ENCODE measurements around the gene ANKS1A.

ANKS1A gene

DNA sequence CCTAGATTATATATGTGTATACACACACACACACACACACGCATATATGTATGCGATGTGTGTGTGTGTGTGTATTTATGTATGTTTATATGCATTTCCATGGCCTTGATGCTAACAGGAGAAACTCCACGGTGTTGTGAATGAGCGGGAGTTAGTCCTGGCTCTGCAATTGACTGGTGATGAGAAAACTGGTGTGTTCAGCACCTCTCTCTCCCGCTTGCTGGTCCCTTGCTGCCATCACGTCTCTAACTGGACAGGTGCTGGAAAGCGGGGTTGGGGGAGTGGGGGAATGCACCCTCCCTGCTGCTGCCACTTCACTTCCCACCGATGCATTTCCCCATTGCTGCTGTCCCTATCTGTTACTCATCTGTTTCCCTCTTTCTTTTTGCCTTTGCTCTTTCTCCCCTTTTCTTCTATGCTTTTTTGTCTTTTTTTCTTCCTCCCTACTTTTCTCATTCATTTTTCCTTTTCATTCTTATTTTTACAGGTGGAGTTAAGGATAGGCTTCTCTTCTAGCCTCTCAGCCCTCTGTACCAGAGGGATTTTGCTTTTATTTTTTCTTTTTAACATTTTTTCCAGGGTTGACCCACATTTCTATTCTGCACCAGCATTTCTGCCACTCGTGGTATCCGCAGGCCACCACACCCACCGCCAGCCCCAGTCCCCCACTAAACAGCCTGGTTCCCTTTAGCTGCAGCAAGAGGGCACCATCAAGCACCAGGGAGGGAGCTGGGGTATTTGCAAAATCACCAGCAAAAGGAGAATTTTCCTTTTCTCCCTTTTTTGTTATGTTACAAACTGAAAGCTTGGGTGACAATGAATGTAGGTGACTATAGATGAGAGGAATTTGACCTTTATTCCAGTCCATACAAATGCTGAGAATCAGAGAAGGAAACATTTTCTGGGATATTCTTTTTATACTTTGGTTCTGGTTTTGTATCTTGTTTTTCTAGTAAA is 136.5 kb downstream of the ANKS1A start:
- DNase-seq, result no peak

DNA sequence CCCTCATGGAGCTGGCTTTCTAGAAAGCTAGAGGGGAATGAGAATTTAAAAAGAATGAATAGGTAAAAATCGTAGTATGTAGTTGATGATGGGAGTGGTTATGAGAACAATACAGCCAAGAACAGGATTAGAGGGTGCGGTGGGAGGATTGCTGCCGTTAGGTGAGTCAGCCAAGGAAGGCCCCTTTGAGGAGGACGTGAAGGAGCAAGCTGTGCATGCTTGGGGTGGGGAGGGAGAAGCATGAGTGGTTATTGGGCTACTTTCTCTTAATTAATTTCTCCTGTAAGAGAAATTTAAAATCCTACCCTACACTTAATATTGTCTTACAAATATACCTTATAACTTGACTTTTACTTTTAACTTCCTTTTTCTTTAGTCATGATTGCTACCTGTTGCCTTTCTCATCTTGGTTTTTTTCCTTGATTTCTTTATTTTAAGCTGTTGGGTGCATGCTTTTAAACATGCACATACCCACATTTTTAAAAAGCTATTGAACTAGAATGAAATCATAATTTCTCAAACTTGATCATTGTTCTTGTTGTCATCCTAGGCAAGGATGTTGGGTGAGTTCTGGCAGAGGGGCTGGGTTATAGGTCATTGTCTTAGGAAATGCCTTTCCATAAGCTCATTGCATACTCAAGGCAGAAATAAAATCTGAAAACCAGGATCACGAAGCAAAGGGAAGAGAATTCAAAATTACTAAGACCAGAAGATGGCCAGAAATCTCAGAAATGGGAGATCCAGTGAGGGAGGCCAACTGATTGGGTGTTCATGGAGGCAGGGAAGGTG is 137.6 kb downstream of the ANKS1A start:
- DNase-seq, result no peak

DNA sequence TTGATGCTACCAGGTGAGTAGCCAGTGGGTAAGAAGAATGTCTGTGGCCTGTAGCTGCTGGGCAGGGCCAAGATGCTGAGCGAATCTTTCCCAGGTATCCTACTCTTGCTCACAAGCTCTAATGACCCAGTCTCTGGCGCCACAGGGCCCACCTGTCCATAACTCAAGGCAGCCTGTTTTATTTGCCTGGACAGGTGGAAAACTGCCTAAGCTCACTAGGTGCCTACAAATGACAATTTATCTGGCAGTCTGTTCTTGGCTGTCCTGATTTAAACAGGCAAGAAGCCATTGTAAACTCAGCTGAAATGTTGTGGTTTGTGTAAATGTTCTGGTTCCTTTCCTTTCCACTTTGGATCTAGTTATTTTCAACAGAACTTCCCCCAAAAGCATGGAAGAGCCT is 138.8 kb downstream of the ANKS1A start:
- no peak for DNase-seq

DNA sequence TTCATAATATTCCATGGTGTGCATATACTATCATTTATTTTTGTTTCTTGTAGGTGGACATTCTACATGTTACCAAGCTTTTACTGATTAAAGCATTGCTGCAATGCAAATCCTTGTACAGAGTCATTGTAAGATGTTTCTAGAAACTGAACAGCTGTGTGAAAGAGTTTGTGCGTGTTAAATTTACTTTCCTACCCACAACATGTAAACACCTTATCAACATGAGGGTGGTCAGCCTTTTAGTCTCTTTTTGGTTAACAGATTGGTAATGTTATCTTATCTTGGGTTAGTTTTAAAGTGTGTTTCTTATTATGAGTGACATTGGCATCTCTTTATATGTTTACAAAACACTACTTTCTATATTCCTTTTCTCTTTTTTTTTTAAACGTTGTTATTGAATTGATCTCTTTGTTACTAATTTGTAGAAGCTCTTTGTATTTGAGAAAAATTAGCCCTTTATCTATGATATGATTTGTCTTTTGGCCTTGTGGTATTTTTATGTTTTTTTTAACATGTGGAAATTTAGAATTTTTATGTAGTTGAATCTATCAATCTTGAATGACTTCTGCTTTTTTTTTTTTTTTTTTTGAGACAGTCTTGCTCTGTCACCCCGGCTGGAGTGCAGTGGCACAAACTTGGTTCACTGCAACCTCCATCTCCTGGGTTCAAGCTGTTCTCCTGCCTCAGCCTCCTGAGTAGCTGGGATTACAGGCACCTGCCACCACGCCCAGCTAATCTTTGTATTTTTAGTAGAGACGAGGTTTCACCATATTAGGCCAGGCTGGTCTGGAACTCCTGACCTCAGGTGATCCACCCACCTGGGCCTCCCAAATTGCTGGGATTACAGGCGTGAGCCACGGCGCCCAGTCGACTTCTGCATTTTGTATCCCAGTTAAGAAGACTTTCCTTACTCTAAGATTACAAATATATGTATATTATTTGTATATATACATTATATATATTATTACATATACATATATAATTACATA is 140.0 kb downstream of the ANKS1A start:
- no peak for DNase-seq

- no peak for DNase-seq
Measured at GRCh38 chr6:35030099-35030498, 141.0 kb downstream of the ANKS1A start.

DNA sequence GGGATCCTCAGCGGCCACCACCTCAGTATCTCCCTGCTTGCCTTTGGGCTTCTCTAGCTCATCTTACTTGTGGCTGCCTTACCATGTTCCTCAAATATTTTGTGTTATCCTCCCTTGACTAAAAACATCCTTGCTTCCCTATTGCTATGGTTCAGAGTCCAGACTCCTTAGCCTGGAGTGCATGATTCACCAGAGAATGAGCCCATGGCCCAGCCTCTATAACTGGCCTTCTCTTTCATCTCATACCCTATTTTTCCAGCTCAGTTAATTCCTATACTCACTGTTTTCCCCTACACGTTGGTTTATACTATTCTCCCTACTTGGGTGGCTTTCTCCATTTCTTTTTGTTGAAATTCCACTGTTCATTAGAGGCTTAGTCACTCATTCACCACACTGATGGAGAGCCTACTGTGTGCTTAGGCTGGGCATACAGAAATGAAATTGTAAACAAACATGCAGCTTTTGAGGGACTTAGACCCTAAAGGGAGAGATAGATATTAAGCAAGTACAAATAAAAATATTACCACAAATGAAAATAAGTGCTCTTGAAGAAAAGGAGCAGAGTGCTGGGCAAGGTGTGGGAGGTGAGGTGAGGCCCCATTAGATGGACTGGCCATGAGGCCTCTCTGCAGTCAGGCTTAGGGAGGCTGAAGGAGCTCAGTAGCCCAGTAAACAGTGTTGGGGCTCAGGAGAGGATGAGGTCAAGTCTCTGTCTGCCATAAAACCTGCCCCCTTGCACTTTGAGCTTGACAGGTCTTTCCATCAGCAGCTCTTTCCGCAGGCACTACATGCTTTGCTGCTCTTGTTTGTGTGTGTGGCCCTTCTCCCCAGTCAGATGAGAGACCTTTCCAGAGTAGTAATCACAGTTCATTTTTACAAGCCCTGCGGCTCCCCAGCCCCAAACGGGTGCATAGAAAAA is 142.8 kb downstream of the ANKS1A start:
- no peak for DNase-seq

DNA sequence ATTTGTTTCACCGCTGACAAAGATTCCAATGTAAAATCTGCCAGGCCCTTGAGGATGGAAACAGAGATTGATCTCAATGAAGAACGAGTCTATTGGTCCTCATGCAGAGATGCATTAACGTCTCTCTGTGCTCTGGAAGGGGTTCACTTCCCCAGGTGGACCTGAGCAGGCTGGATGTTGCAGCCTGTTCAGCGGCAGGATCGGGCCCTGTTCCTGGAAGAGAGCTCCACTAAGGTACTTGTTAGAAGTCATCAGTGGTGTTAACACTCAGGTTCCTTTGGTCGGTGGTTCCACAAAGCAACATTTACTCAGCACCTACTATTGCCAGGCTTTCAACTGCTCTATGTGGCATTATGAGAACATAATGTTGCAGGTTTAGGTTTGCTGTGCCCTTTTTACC is 144.6 kb downstream of the ANKS1A start:
- no peak for DNase-seq

- no peak for DNase-seq
Measured at GRCh38 chr6:35034411-35035191, 145.5 kb downstream of the ANKS1A start.

DNA sequence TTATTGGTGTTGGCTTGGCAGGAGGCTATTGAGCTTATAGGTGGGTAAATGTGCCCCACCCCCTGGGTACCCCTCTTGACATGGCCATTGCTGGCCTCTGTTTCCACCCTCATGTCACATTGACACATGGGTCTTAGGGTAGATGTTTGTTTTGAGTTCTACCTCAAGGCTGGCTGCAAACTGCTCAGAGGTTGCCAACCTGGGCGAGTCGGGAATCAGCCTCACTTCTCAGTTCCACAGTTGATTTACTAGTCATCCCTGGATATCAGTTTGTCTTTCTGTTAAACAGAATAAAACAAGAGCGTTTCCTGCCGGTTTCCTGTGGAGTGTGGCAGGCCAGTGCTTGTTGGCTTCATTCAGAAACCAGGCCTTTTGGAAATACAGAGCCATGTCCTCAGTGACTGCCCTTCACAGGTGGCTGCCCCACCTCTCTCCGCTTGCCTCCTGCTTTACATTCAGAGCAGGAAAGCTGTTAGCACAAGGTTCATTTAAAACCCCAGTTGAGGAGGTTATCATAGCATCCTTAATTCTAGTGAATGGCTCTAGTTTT is 146.5 kb downstream of the ANKS1A start:
- DNase-seq, result no peak

- no peak for DNase-seq
Measured at GRCh38 chr6:35036059-35036827, 147.2 kb downstream of the ANKS1A start.

DNA sequence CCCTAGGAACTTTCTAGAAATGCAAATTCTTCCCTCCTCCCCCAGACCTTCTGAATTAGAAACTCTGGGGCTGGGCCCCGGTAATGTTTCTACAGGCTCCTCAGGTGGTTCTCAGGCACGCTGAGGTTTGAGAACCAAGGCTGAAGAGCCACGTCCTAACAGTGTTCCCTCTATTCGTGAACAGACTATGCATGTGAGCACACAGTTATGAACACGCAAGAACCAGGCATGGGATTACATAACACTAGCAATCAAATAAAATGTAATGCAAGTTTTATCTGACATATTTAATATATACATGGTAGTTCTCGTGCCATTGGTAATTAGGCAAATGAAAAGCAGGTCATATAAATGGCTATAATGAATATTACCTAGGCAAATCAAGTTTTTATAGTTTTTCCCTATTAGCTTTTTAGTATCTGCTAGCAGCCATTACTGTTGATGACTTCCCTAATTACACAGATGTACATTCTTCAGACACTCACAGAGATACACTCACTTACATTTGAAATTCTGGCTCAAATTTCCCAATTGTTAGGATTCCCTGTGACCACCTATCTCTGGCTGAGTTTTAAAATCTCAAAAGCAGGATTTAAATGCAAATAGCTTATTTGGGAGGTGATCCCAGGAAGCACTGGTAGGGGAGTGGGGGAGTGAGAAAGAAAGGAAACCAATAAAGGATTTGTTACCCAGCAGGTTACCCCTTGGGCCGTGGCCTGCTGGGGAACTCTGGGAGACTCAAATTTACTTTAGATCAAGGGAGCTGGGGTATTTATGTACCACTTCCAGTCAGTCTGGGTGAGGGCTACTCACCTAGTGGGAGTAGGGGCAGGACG is 148.0 kb downstream of the ANKS1A start:
- DNase-seq, result no peak

DNA sequence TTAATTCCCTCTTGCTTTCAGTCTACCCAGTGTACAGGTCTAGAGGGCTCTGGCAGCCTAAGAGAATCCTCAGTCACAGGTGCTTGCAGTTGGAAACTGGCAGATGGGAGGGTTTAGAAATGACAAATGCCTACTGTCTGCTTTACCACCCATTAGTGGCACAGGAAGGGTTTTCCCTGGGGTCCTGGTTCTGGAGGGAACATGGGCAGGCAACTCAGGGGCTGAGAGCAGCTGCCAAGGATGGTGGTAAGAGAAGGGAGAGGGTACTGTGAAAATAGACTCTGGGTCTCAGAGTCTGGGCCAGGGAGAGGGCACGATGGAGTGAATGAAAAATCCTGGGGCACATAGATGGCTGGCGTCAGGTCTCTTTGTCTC is 148.6 kb downstream of the ANKS1A start:
- no peak for DNase-seq

GRCh38 chr6:35038076-35038475 is 149.0 kb downstream of the ANKS1A start:
- no peak for DNase-seq

DNA sequence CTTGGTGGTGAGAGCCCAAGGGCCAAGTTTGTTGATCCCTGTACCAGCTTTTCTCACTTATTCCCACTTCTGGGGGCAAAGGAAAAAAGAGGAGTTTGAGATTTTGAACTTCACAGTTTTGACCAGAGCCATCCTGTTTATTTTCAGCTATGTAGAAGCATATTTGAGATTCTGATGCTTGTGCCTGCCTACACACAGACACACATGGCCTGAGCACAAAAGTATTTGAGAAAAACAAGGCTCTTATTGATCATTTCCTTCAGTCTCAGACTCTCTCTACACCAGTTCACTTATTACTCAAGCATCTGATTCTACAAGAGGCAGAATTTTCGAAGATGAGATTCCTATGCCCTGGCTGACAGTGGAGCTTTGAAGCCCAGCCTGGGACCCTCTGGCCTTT is 151.3 kb downstream of the ANKS1A start:
- no peak for DNase-seq

- DNase-seq, result no peak
Measured at GRCh38 chr6:35041086-35041861, 152.2 kb downstream of the ANKS1A start.

DNA sequence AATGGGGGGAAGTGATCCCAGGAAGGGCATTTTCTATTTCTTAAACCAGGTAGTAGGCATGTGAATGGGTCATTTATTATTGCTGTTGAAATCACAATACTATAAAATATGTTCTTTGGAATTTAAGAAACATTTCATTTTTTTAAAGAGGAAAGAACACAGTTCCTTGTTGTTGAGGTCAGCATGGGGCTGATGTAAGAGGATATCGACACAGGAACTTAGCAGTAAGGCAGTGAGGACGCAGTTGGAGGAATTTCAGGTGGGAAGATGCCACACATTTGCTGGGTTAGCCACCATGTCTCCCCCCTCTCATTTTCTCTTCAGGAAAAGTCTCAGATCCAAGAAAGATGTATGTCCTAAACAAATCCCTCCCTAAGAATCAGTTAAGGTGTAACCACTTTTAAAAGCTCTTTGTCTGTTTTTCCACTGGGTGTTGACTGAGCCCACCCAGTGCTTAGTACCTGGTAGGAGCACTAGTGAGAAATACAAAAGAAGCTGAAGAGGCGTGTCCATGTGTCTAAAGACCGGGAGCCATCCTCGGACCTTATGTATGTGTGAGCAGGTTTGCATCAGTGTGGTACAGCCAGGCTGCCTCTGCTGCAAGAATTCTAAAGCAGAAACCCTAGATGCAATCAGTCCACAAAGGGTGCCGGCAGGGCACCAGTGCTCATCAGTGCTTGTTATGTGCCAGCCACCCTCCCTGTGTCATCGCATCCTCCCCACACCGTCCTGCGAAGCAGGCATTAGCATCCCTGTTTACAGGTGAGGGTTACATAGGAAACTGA is 153.2 kb downstream of the ANKS1A start:
- DNase-seq, result no peak

All from activated CD8-positive, alpha-beta memory T cell treated with anti-CD3 and anti-CD28 coated beads, Interleukin-2, amount 50 U/mL, for 4 hours (primary cell).